Hindlimb muscle (tissue), 1 donor: ENCODE results near the gene ALG14. TPM values are rescaled to one million over a fixed set of nuclear protein-coding genes. Genes with fewer than 3 reads are reported as not detected.

ENCODE experiments used
- DNase-seq: peaks from one replicate; pipeline ENCODE4 v3.0.0-alpha.2; 2013
- polyA plus RNA-seq: library from polyadenylated mRNA; unstranded; fragments of 120-200 nt; gene quantifications from one replicate; pipeline ENCODE4 v1.2.1, GENCODE V29; 2013; ENCODE audit not compliant: insufficient read length

The ALG14 gene
- polyA plus RNA-seq, 1 donor = 5.5 TPM

DNA sequence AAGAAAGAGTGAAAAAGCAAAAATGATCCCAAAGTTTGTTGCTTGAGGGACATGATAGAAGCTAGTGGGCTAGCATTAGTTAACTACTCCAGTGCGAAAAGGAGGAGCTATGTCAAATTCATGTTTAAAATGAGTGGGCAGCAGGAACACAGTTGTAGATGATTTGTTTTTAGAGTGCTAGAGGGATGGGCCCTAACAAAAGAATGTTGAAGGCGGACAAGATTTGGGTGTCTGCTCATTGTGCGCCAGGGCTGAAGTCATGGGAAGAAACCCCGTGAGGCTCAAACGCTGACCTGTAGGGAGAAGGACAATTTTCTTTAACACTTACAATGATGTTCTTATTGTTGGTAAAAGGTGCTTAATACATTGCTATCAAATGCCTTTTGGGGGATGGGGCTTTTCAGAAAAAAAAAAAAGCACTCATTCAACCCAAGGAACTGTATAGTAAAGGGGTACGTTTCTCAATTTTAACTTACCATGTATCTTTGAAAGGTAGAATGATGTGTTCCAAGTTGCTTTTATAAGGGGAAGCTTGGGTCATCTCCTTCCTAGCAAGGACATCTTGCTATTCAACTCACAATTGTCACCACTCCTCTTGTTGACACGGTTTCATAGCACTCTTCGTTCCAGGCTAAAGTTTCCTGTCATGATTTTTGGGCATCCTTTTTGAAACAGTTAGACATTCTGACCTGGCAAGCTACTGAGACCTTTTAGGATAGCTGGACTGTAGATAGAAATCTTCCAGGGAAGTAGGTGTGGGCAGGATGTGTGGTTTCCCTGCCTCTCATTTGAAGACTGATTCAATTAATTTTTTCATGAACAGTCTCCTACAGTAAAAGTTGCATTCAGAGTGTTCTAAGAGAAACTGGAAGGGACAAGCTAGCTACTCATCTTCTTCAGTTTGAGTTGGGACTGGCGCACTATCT lies 92.8 kb downstream of the ALG14 start:
- DNase-seq = no peak

DNA sequence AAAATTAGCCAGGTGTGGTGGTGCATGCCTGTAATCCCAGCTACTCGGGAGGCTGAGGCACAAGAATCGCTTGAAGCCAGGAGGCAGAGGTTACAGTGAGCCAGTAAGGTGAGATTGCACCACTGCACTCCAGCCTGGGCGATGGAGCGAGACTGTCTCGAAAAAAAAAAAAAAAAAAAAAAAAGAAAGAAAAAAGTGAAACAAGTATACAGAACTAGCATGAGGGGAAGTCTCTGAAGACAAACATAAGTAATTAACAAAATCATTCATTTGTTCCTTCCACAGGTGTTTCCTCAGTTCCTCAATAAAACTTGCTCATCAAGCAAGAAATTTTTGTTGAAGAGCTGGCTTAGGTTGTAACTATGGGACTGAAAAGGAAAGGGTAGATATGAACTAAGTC lies 93.6 kb downstream of the ALG14 start:
- DNase-seq = no peak

DNA sequence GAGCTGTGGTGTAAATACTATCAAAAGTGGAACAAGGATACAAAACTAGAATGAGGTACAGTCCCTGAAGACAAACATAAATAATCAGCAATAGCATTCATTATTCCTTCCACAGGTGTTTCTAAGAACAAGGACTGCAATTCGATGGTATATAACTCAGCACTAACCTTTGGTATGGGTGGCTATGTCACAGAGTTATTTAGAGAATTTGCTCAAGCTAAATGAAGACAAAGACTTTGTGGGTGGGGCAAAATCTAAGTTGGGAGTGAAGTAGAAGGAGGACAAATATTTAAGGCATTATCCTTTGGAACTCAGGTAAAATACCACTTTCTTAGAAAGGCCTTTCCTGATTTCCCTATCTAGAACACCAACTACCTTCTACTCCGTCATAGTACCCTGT lies 94.3 kb downstream of the ALG14 start:
- DNase-seq = no peak

DNA sequence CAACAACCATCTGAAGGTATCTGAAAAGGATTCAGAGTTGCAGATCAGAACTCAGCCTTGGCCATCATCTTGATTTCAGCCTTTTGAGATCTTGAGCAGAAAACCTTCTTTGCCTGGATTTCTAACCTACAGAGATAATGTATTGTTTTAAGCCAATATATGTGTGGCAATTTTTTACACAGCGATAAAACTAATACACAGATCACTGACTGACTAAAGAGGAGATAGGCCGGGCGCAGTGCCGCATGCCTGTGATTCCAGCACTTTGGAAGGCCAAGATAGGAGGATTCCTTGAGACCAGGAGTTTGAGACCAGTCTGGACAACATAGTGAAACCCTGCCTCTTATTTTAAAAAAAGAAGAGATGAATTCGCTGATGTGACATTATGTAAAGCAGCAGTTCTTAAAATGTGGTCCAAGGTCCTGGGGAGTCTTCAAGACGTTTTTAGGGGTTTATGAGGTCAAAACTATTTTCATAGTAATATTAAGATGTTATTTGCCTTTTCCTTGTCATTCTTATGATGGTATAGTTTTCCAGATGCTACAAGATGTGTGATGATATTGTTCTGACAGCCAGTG lies 95.7 kb downstream of the ALG14 start:
- DNase-seq = no peak

DNA sequence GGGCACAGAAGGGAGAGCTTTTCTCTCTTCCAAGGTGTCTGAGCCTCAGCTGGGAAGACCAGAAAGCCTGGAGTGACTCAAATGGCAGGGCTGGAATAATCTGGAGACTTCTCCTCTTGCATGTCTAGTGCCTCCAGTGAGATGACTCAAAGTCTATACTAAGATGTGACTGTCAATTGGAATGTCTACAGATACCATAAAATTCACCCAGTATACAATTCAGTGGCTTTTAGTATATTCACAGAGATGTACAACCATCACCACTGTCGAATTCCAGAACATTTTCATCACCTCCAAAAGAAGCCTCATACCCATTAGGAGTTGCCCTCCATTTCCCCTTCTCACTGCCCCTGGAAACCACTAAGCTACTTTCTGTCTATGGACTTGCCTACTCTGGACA lies 97.9 kb downstream of the ALG14 start:
- peak; percentile 34 for DNase-seq

- peak; percentile 79 for DNase-seq
Observed at GRCh38 chr1:94974241-94974640, 98.5 kb downstream of the ALG14 start.

GRCh38 chr1:94973309-94973922 lies 99.3 kb downstream of the ALG14 start:
- peak; percentile 69 for DNase-seq

GRCh38 chr1:94971491-94971924 lies 101.2 kb downstream of the ALG14 start:
- DNase-seq = no peak

DNA sequence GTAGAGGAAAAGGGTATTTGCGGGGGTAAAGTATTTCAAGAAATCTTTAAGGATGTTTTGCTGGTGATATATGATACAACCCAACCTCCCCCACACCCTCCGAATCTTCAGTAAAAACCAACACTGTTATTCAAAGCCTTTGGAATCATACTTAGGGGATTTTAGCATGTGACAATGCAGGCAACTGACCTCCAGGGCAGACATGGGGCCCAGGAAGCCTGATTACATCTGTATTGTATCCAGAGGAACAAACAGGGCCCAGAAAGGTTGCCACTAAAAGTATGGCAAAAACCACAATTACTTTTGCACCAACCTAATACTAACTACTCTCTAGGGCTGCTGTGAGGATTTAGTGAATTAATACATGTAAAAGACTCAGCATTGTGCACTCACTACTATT lies 102.0 kb downstream of the ALG14 start:
- no peak for DNase-seq

DNA sequence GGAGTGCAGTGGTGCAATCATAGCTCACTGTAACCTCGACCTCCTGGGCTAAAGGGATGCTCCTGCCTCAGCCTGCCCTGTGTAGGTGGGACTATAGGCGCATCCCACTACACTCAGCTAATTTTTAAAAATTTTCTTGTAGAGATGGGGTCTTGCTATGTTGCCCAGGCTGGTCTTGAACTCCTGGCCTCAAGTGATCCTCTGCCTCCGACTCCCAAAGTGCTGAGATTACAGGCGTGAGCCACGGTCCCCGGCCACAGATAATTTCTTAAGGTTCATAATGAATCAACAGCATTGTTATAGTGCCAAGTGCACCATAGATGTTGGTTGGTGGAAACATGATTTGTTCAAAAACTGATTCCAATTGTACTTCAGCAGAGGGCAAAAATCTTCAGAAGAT lies 103.6 kb downstream of the ALG14 start:
- no peak for DNase-seq

DNA sequence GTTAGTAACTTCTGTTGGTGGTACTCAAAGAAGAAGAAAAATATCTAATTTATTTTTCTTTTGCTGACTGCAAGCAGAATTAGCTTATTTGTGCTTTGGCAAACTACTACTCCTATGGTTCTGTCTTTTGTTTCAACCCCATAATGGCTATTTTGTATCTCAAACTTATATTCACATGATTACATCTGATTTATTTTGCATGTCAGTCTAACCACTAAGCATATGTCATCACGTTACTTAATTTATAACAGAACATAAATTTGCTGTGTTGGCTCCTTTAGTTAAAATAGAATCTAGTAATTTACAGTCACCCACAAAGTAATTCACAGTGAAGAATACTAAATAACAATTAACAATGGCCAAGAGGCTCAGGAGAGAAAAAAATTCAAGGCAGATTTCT lies 106.7 kb downstream of the ALG14 start:
- DNase-seq = no peak

DNA sequence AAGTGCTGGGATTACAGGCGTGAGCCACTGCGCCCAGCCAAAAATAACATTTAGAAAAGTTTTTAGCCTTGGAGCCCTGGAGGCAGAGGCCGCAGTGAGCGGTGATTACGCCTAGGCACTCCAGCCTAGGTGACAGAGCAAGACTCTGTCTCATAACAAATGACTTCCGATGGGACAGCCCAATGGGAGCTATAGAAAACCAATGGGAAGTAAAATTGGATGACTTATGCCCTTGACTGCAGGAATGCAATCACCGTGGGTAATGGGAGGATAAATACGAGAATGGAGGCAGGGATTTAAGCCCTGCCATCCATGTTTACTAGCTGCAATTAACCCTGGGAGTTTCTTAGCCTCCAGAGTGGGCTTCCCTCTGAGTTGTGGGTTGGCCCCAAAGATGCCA lies 108.9 kb downstream of the ALG14 start:
- no peak for DNase-seq

DNA sequence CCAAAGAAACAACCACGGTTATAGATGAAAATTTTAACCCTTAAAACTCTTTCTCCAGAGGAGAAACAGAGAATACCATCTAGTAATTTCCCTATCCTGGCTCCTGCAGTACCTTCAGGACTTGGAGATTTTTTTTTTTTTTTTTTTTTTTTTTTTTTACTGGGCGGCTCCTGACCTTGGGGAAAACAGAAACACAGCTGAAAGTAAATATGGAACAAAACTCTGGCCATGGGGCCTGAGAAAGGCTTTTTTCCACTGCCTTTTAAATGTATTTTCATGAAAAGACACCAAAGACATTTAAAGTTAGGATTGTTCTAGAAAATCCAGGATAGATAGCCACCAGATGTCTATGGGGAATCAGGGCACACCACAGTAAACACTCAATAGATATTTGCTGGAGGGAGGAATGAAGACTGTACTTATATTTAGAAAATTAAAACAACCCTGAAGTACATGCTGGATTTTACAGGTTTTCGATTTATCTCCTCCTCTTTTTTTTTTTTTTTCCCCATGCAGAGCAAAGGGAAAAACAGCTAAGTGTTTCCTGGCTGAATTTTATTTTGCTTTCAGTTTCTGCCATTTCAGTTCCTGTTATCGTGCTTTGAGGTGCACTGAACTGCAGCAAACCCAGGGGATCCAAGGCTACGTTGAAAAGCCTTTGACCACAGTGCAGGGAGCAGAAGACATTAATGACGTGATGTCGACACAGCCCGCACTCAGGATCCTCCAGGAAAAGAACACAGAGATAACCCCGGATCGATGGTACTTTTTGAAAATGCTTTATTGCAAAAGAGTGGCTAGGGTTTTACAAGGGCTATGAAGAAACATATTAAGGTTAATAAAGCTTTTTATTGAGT lies 110.1 kb downstream of the ALG14 start:
- peak; percentile 67 for DNase-seq

DNA sequence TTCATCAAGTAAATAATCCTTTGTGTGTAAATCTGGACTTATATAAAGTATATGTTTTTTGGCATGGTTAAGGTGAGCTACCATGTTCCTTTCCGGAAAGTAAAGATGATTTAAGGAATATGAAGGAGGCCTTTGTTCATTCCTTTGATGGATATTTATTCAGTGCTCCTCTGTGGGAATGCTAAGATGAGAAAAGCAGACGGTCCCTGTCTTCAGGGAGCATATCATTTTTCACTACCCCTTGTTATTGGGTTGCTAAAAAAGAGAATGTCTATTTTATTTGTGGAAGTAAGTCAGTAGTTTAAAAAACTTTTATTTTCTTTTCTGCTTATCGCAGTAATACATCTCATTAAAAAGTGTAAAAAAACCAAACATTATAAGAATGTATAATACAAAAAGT lies 110.8 kb downstream of the ALG14 start:
- DNase-seq = no peak

DNA sequence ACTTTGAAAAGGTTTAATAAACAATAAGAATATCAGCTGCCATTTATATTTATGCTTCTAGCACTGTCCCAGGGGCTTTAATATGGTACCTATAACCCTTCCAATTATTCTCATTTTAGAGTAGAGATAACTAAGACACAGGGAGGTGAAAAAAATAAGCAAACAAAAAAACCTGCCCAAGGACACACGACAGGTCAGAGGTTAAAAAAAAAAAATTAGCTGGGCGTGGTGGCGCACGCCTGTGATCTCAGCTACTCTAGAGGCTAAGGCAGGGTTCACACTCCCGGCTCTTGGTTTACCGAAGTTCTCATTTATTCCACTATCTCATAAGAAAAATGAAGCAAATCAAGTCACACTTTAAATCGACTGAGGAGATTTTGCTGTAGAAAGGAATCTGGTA lies 111.2 kb downstream of the ALG14 start:
- no peak for DNase-seq

DNA sequence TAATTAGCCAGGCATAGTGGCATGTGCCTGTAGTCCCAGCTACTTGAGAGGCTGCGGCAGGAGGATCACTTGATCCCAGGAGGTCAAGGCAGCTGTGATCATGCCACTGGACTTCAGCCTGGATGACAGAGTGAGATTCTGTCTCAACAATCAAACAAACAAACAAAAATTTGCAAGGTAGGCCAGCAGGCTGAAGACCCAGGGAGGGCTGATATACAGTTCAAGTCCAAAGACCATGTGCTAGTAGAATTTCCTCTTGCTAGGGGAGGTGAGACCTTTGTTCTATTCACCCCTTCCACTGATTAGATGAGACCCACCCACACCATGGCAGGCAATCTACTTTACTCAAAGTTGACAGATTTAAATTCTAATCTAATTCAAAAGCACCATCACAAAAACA lies 114.7 kb downstream of the ALG14 start:
- DNase-seq = no peak

DNA sequence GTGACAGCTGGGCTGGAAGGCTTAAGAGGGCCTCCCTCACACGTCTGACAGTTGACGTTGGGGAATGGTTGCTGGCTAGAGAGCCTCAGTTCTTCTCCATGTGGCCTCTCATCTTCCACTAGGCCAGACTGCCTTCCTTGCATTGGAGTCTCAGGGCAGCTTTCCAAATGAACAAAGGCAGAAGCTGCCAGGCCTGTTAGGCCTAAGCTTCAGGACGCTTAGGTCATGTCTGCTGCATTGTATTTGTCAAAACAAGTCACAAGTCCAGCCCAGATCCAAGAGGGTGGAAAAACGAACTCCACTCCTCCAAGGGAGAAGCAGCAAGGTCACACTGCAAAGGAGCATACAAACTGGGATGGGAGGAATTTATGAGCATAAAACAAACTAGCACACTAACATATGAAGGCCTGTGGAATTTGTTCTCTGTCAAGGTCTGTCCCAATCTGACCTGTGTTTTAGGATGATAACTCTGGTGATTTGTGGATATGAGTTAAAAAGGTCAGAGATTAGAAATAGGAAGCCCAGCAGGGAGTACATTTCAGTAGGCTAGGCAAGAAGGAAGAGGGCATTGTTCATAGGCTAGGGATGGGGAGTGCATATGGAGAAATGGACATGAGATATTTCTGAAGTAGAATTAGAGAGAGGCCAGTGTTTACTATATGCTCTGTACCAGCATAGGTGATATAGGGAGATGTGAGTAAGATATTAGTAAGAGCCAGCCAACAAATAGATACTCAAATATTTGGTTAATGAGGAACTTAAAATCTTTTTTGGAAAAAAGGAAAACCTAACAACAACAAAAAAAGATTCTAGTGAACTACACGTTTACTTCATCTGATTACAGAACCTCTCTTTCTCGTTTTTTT lies 116.8 kb downstream of the ALG14 start:
- DNase-seq = peak; percentile 36

GRCh38 chr1:94954263-94955220 lies 118.2 kb downstream of the ALG14 start:
- DNase-seq = no peak

- no peak for DNase-seq
Observed at GRCh38 chr1:94953746-94954145, 119.0 kb downstream of the ALG14 start.

GRCh38 chr1:94953107-94953506 lies 119.6 kb downstream of the ALG14 start:
- no peak for DNase-seq

DNA sequence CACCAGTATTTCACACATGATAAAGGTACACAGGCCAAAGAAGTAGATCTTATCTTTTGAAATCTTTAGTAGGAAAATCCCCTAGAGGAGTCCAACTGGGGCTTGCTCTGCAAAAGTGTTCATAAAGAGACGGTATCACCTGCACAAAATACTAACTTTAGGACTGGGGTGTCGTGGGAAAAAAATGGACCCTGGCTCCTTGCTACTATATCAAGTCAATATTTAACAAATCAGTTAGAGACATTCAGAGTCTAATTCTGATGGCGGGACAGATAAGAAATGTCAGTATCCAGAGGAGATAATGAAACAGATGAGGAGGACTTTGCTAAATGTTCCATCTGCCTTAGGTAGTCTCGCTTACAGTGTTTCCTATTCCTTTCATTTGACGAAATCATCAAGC lies 120.2 kb downstream of the ALG14 start:
- DNase-seq = no peak
